ENCODE results near the gene WFIKKN2.

DNA sequence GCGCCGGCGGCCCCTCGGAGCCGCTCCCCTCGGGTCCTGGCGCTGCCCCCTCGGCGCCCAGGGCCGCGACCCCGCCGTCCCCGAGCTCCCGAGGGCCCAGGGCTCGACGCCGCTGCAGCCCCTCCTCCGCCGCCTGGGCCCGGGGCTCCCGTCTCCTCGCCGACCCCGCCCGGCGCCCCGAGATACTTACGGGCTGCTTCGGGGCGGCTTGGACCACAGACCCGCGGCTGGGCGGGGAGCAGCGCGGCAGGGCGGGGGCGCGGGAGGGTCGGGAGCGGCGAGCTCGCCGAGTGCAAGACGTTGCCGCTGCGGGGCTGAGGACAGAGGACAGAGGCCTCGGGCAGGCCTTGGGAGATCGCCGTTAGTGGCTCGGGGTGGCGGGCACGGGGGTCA is 30.5 kb downstream of the WFIKKN2 start:
- no peak; the same call in 1 of the 2 replicates for TF ChIP-seq ZBTB7A (IDR thresholded peaks at IDR 0.05; ENCODE audit: low read depth)
- no peak for TF ChIP-seq CEBPB (IDR thresholded peaks at IDR 0.05)
- no peak for TF ChIP-seq TEAD4 (IDR thresholded peaks at IDR 0.05)
- no peak; the same call in 1 of the 2 replicates for TF ChIP-seq FOXM1 (IDR thresholded peaks at IDR 0.05; ENCODE audit: borderline replicate concordance, low read depth)
- TF ChIP-seq, protein P1, sequence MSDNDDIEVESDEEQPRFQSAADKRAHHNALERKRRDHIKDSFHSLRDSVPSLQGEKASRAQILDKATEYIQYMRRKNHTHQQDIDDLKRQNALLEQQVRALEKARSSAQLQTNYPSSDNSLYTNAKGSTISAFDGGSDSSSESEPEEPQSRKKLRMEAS (IDR thresholded peaks at IDR 0.05): no peak
- no peak for TF ChIP-seq EGR1 (IDR thresholded peaks at IDR 0.05)
- no peak for TF ChIP-seq RAD21 (IDR thresholded peaks at IDR 0.05; ENCODE audit: low read depth)
- TF ChIP-seq, protein P2, sequence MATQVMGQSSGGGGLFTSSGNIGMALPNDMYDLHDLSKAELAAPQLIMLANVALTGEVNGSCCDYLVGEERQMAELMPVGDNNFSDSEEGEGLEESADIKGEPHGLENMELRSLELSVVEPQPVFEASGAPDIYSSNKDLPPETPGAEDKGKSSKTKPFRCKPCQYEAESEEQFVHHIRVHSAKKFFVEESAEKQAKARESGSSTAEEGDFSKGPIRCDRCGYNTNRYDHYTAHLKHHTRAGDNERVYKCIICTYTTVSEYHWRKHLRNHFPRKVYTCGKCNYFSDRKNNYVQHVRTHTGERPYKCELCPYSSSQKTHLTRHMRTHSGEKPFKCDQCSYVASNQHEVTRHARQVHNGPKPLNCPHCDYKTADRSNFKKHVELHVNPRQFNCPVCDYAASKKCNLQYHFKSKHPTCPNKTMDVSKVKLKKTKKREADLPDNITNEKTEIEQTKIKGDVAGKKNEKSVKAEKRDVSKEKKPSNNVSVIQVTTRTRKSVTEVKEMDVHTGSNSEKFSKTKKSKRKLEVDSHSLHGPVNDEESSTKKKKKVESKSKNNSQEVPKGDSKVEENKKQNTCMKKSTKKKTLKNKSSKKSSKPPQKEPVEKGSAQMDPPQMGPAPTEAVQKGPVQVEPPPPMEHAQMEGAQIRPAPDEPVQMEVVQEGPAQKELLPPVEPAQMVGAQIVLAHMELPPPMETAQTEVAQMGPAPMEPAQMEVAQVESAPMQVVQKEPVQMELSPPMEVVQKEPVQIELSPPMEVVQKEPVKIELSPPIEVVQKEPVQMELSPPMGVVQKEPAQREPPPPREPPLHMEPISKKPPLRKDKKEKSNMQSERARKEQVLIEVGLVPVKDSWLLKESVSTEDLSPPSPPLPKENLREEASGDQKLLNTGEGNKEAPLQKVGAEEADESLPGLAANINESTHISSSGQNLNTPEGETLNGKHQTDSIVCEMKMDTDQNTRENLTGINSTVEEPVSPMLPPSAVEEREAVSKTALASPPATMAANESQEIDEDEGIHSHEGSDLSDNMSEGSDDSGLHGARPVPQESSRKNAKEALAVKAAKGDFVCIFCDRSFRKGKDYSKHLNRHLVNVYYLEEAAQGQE (IDR thresholded peaks at IDR 0.05; ENCODE audit: low read depth): no peak
- no peak for TF ChIP-seq NFIC (IDR thresholded peaks at IDR 0.05)
- TF ChIP-seq EP300 (IDR thresholded peaks at IDR 0.05; ENCODE audit: borderline replicate concordance): no peak
- TF ChIP-seq YY1 (IDR thresholded peaks at IDR 0.05; ENCODE audit: low read depth): no peak
- TF ChIP-seq TAF1 (IDR thresholded peaks at IDR 0.05; ENCODE audit: low read depth): no peak
- TF ChIP-seq, protein P3, sequence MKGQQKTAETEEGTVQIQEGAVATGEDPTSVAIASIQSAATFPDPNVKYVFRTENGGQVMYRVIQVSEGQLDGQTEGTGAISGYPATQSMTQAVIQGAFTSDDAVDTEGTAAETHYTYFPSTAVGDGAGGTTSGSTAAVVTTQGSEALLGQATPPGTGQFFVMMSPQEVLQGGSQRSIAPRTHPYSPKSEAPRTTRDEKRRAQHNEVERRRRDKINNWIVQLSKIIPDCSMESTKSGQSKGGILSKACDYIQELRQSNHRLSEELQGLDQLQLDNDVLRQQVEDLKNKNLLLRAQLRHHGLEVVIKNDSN (IDR thresholded peaks at IDR 0.05): no peak
- no peak for TF ChIP-seq CREB1 (IDR thresholded peaks at IDR 0.05; ENCODE audit: low read depth)
